Parathyroid adenoma (tissue), 2 donors: Measurements from ENCODE around the gene CLRN1.

Source experiments
- H2AFZ ChIP-seq: fragments of 300-600 bp; sonication (generic); one replicate; pipeline ENCODE4 v1.7.0; 2017; ENCODE audit warnings: antibody characterized with exemption, mild to moderate bottlenecking
- H3K27ac ChIP-seq: fragments of 300-600 bp; sonication (generic); one replicate; pipeline ENCODE4 v1.7.0; 2017
- H3K27me3 ChIP-seq: fragments of 300-600 bp; sonication (generic); one replicate; pipeline ENCODE4 v1.7.0; 2017; ENCODE audit warnings: low read length; ENCODE audit not compliant: control insufficient read depth, insufficient read depth
- H3K36me3 ChIP-seq: fragments of 300-600 bp; sonication (generic); one replicate; pipeline ENCODE4 v1.7.0; 2017; ENCODE audit warnings: low read length; ENCODE audit not compliant: control insufficient read depth, insufficient read depth
- H3K4me1 ChIP-seq: fragments of 300-600 bp; sonication (generic); one replicate; pipeline ENCODE4 v1.7.0; 2017; ENCODE audit warnings: control low read depth
- H3K4me2 ChIP-seq: fragments of 300-600 bp; sonication (generic); one replicate; pipeline ENCODE4 v1.7.0; 2017; ENCODE audit warnings: low read length
- H3K4me3 ChIP-seq: fragments of 300-600 bp; sonication (generic); one replicate; pipeline ENCODE4 v1.7.0; 2017; ENCODE audit warnings: low read depth, low read length
- H3K79me2 ChIP-seq: fragments of 300-600 bp; sonication (generic); one replicate; pipeline ENCODE4 v1.7.0; 2017; ENCODE audit warnings: control low read depth
- H3K9ac ChIP-seq: fragments of 300-600 bp; sonication (generic); one replicate; pipeline ENCODE4 v1.7.0; 2017; ENCODE audit warnings: mild to moderate bottlenecking
- H3K9me3 ChIP-seq: fragments of 300-600 bp; sonication (generic); one replicate; pipeline ENCODE4 v1.7.0; 2017; ENCODE audit warnings: low read length; ENCODE audit not compliant: control insufficient read depth
- CTCF ChIP-seq: fragments of 300-600 bp; sonication (generic); IDR thresholded peaks from one replicate; pipeline ENCODE4 v1.7.0; 2017; ENCODE audit warnings: antibody characterized with exemption, mild to moderate bottlenecking
- donor health status: primary hyperparathyroidism.

CLRN1 gene

GRCh38 chr3:150985711-150986110 lies 13.2 kb upstream of the CLRN1 start:
- H3K27ac ChIP-seq = no peak overlapping the region
- peaks cover 2% of the 10 kb centered on the region for H3K9me3 ChIP-seq
- H3K9ac ChIP-seq = no peak overlapping the region
- H3K79me2 ChIP-seq = no peaks in the 10 kb centered on the region
- H3K4me1 ChIP-seq = no peaks in the 10 kb centered on the region
- no peak overlapping the region for H3K4me3 ChIP-seq
- no peak overlapping the region for H3K4me2 ChIP-seq
- H3K27me3 ChIP-seq = no peaks in the 10 kb centered on the region
- H2AFZ ChIP-seq = no peak overlapping the region
- no peaks in the 10 kb centered on the region for H3K36me3 ChIP-seq
- no peak for TF ChIP-seq CTCF

- no peak overlapping the region for H3K27ac ChIP-seq
- H2AFZ ChIP-seq = no peak overlapping the region
- no peaks in the 10 kb centered on the region for H3K4me1 ChIP-seq
- H3K4me2 ChIP-seq = no peak overlapping the region
- H3K9ac ChIP-seq = no peak overlapping the region
- no peak for TF ChIP-seq CTCF
- no peaks in the 10 kb centered on the region for H3K27me3 ChIP-seq
- peaks cover 2% of the 10 kb centered on the region for H3K9me3 ChIP-seq
- H3K4me3 ChIP-seq = no peak overlapping the region
- no peaks in the 10 kb centered on the region for H3K36me3 ChIP-seq
- no peaks in the 10 kb centered on the region for H3K79me2 ChIP-seq
Measured at GRCh38 chr3:150984066-150984465, 11.5 kb upstream of the CLRN1 start.

DNA sequence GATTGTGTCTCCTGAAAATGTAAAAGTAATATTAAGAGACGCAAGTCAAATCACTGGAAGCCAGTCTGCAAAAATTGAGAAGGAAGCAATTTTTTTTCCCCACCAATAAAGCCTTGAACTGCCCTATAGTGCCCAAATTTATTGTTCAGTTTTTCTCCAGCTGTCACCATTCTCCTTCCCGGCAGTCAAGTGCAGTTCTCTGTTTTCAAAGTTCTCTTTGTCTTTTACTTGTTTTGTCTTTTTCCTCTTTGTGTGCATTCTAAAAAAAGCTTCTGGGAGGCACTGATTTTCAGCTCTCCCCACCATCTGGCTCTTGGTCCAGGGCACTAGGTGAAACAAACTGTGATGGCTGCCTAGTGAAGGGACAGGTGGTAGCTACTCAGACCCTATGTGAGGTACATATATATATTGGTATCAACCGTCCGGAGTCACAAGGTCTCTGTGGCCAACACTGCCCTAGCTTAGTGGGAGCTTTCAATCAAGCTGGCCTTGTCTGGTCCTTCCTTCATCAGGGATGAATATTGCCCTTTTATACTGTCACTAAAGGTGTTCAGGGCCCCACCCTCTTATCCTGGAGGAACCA lies 6.1 kb upstream of the CLRN1 start:
- no peak overlapping the region for H3K27ac ChIP-seq
- no peaks in the 10 kb centered on the region for H3K4me1 ChIP-seq
- no peak overlapping the region for H3K4me3 ChIP-seq
- H2AFZ ChIP-seq = no peak overlapping the region
- no peaks in the 10 kb centered on the region for H3K9me3 ChIP-seq
- H3K36me3 ChIP-seq = no peaks in the 10 kb centered on the region
- no peaks in the 10 kb centered on the region for H3K27me3 ChIP-seq
- no peak overlapping the region for H3K9ac ChIP-seq
- H3K4me2 ChIP-seq = no peak overlapping the region
- no peak for TF ChIP-seq CTCF
- no peaks in the 10 kb centered on the region for H3K79me2 ChIP-seq

GRCh38 chr3:150975992-150976368 lies 3.5 kb upstream of the CLRN1 start:
- H3K9me3 ChIP-seq = no peaks in the 10 kb centered on the region
- no peaks in the 10 kb centered on the region for H3K27me3 ChIP-seq
- no peak overlapping the region for H2AFZ ChIP-seq
- no peak overlapping the region for H3K4me3 ChIP-seq
- no peak for TF ChIP-seq CTCF
- H3K9ac ChIP-seq = no peak overlapping the region
- no peaks in the 10 kb centered on the region for H3K36me3 ChIP-seq
- H3K27ac ChIP-seq = no peak overlapping the region
- no peak overlapping the region for H3K4me2 ChIP-seq
- H3K4me1 ChIP-seq = no peaks in the 10 kb centered on the region
- no peaks in the 10 kb centered on the region for H3K79me2 ChIP-seq
